Neural progenitor cell (in vitro differentiated cells): ENCODE results near the gene RAD51B. TPM values are rescaled to one million over a fixed set of nuclear protein-coding genes. Genes with fewer than 3 reads are reported as not detected.

Experiments
- DNase-seq: peaks from one replicate; pipeline ENCODE4 v3.0.0-alpha.2; 2016; ENCODE audit warnings: low spot score
- H2AFZ ChIP-seq: fragments of 200-600 bp; sonication (generic); replicated peaks from 2 replicates; pipeline ENCODE4 v1.6.1; 2016; ENCODE audit warnings: antibody characterized with exemption
- H3F3A ChIP-seq: fragments of 200-600 bp; sonication (generic); 2 replicates; pipeline ENCODE4 v1.6.1; 2016; ENCODE audit warnings: antibody characterized with exemption, low read depth
- H3K27ac ChIP-seq: fragments of 200-600 bp; sonication (generic); 2 replicates; pipeline ENCODE4 v1.5.1; 2016; ENCODE audit warnings: mild to moderate bottlenecking
- H3K27me3 ChIP-seq: fragments of 200-600 bp; sonication (generic); 2 replicates; pipeline ENCODE4 v1.6.1; 2016; ENCODE audit warnings: mild to moderate bottlenecking, moderate library complexity
- H3K36me3 ChIP-seq: fragments of 200-600 bp; sonication (generic); 2 replicates; pipeline ENCODE4 v1.5.1; 2016
- H3K4me1 ChIP-seq: fragments of 200-600 bp; sonication (generic); 2 replicates; pipeline ENCODE4 v1.6.1; 2016; ENCODE audit warnings: mixed run types
- H3K4me2 ChIP-seq: fragments of 200-600 bp; sonication (generic); 2 replicates; pipeline ENCODE4 v1.6.1; 2016
- H3K4me3 ChIP-seq: fragments of 200-600 bp; sonication (generic); 2 replicates; pipeline ENCODE4 v1.5.1; 2016
- H3K79me2 ChIP-seq: fragments of 200-600 bp; sonication (generic); 2 replicates; pipeline ENCODE4 v1.6.1; 2016; ENCODE audit warnings: low read depth
- H3K9ac ChIP-seq: fragments of 200-600 bp; sonication (generic); 2 replicates; pipeline ENCODE4 v1.6.1; 2016
- H3K9me3 ChIP-seq: fragments of 200-600 bp; sonication (generic); 2 replicates; pipeline ENCODE4 v1.5.1; 2016; ENCODE audit warnings: low read depth
- H4K20me1 ChIP-seq: fragments of 200-600 bp; sonication (generic); 2 replicates; pipeline ENCODE4 v1.6.1; 2016; ENCODE audit warnings: low read depth
- H3K27ac Mint-ChIP-seq: 3 replicates; pipeline ENCODE4 v1.8.0; 2021; ENCODE audit warnings: mixed read lengths
- H3K27me3 Mint-ChIP-seq: 2 replicates; pipeline ENCODE4 v1.8.0; 2022; ENCODE audit warnings: low read depth, mild to moderate bottlenecking, inconsistent platforms, moderate library complexity, mixed read lengths; ENCODE audit not compliant: insufficient read depth
- H3K36me3 Mint-ChIP-seq: 3 replicates; pipeline ENCODE4 v1.8.0; 2021; ENCODE audit warnings: mixed read lengths
- H3K4me1 Mint-ChIP-seq: 3 replicates; pipeline ENCODE4 v1.8.0; 2021; ENCODE audit warnings: mixed read lengths
- H3K4me3 Mint-ChIP-seq: 3 replicates; pipeline ENCODE4 v1.8.0; 2021; ENCODE audit warnings: mild to moderate bottlenecking, moderate library complexity, mixed read lengths
- H3K9me3 Mint-ChIP-seq: 3 replicates; pipeline ENCODE4 v1.8.0; 2020; ENCODE audit warnings: mixed read lengths
- CTCF ChIP-seq: fragments of 200-600 bp; sonication (generic); IDR thresholded peaks from 2 replicates; pipeline ENCODE4 v1.5.1; 2017; ENCODE audit warnings: antibody characterized with exemption, mild to moderate bottlenecking
- EZH2 ChIP-seq: fragments of 200-600 bp; sonication (generic); IDR thresholded peaks from 2 replicates; pipeline ENCODE4 v1.6.1; 2017; ENCODE audit warnings: antibody characterized with exemption, mild to moderate bottlenecking, moderate library complexity
- EZH2phosphoT487 ChIP-seq: fragments of 200-600 bp; sonication (generic); IDR thresholded peaks from 2 replicates; pipeline ENCODE4 v1.6.1; 2017; ENCODE audit warnings: antibody characterized with exemption
- total RNA-seq: library from RNA; depleted of rRNA; stranded (reverse); fragments of >200 nt; gene quantifications from 2 replicates; pipeline ENCODE4 v1.2.3, GENCODE V29; 2015; ENCODE audit warnings: low replicate concordance

Gene RAD51B
- total RNA-seq, 1 donor from 2014 or later, result 50.5 TPM

GRCh38 chr14:68578597-68578996 is 759.0 kb downstream of the RAD51B start:
- Histone ChIP-seq H3F3A (no peaks in the 10 kb centered on the region), H3K4me3 (no peak overlapping the region), H3K79me2 (no peaks in the 10 kb centered on the region), H3K9ac (no peak overlapping the region), H4K20me1 (no peaks in the 10 kb centered on the region), H3K4me1 (peaks cover 20% of the 10 kb centered on the region), H3K4me2 (no peak overlapping the region), H3K9me3 (no peaks in the 10 kb centered on the region), H3K27ac (no peak overlapping the region), H3K36me3 (no peaks in the 10 kb centered on the region), H2AFZ (no peak overlapping the region), H3K27me3 (no peaks in the 10 kb centered on the region)
- DNase-seq, result no peak
- H3K9me3 Mint-ChIP-seq, result peaks cover 19% of the 10 kb centered on the region
- peaks cover 17% of the 10 kb centered on the region for H3K27me3 Mint-ChIP-seq
- H3K4me1 Mint-ChIP-seq, result peaks cover 53% of the 10 kb centered on the region
- peaks cover 13% of the 10 kb centered on the region for H3K36me3 Mint-ChIP-seq
- H3K4me3 Mint-ChIP-seq, result no peak overlapping the region
- TF ChIP-seq EZH2, result no peak
- TF ChIP-seq CTCF, result no peak
- TF ChIP-seq EZH2phosphoT487, result no peak
- H3K27ac Mint-ChIP-seq, result peak overlapping the region; percentile 93

- Mint-ChIP-seq H3K36me3 (peaks cover 16% of the 10 kb centered on the region), H3K27me3 (peaks cover 14% of the 10 kb centered on the region), H3K4me3 (no peak overlapping the region), H3K9me3 (peaks cover 19% of the 10 kb centered on the region), H3K27ac (peak overlapping the region; percentile 74), H3K4me1 (peaks cover 61% of the 10 kb centered on the region)
- no peaks in the 10 kb centered on the region for H3K27me3 ChIP-seq
- H3K9me3 ChIP-seq, result no peaks in the 10 kb centered on the region
- no peaks in the 10 kb centered on the region for H3K36me3 ChIP-seq
- H3K4me1 ChIP-seq, result peaks cover 30% of the 10 kb centered on the region
- no peak overlapping the region for H2AFZ ChIP-seq
- no peak overlapping the region for H3K4me3 ChIP-seq
- no peak for DNase-seq
- no peak overlapping the region for H3K4me2 ChIP-seq
- no peak overlapping the region for H3K9ac ChIP-seq
- TF ChIP-seq EZH2, result no peak
- TF ChIP-seq EZH2phosphoT487, result no peak
- TF ChIP-seq CTCF, result no peak
- peaks cover 11% of the 10 kb centered on the region for H3F3A ChIP-seq
- no peak overlapping the region for H3K27ac ChIP-seq
- no peaks in the 10 kb centered on the region for H3K79me2 ChIP-seq
- H4K20me1 ChIP-seq, result no peaks in the 10 kb centered on the region
These were observed 760.6 kb downstream of the RAD51B start for GRCh38 chr14:68580096-68580645.

GRCh38 chr14:68580671-68581070 is 761.1 kb downstream of the RAD51B start:
- peaks cover 63% of the 10 kb centered on the region for H3K4me1 Mint-ChIP-seq
- Histone ChIP-seq H3K36me3 (no peaks in the 10 kb centered on the region), H2AFZ (no peak overlapping the region), H3F3A (peaks cover 16% of the 10 kb centered on the region), H3K9ac (no peak overlapping the region), H3K27ac (no peak overlapping the region), H3K4me1 (peaks cover 35% of the 10 kb centered on the region), H3K79me2 (no peaks in the 10 kb centered on the region), H3K9me3 (no peaks in the 10 kb centered on the region), H3K27me3 (no peaks in the 10 kb centered on the region), H3K4me2 (no peak overlapping the region), H3K4me3 (no peak overlapping the region), H4K20me1 (no peaks in the 10 kb centered on the region)
- peaks cover 16% of the 10 kb centered on the region for H3K36me3 Mint-ChIP-seq
- peak overlapping the region; percentile 74 for H3K27ac Mint-ChIP-seq
- peaks cover 14% of the 10 kb centered on the region for H3K27me3 Mint-ChIP-seq
- peaks cover 19% of the 10 kb centered on the region for H3K9me3 Mint-ChIP-seq
- DNase-seq, result no peak
- TF ChIP-seq EZH2 (no peak), EZH2phosphoT487 (no peak), CTCF (no peak)
- H3K4me3 Mint-ChIP-seq, result no peak overlapping the region
